HEK293 (cell line): ENCODE data around the gene TNIP1.

Experiments used
- CTCF ChIA-PET: fragments of 350-600 bp; formaldehyde crosslinking; extraction: SDS; loops from one replicate; lab custom pipeline; 2021; ENCODE audit warnings: antibody characterized with exemption; lab: Yijun Ruan, JAX
- POLR2A ChIA-PET: fragments of 300-600 bp; formaldehyde crosslinking; extraction: SDS; loops from one replicate; lab custom pipeline; 2020; ENCODE audit warnings: antibody characterized with exemption, inconsistent platforms; lab: Yijun Ruan, JAX
- H3K27ac ChIP-seq: fragments of 200-500 bp; sonication (Bioruptor generic); 2 replicates; pipeline ENCODE4 v1.5.1; 2014; ENCODE audit warnings: low read depth, low read length, control low read depth, inconsistent platforms; ENCODE audit errors: extremely low read depth
- H3K36me3 ChIP-seq, 2 experiments: fragments of 200-500 bp in 1 of 2; sonication (Bioruptor generic) in 1 of 2; 1 replicate in 1 of 2; 2 replicates in 1 of 2; pipeline ENCODE4 v1.5.1; 2014 to 2017; ENCODE audit warnings: inconsistent platforms in 2 of 2, low read length in 2 of 2; ENCODE audit not compliant: control insufficient read depth in 2 of 2, insufficient read depth in 1 of 2
- H3K4me1 ChIP-seq: fragments of 200-500 bp; sonication (Bioruptor generic); 2 replicates; pipeline ENCODE4 v1.5.1; 2014; ENCODE audit warnings: mild to moderate bottlenecking, low read length, inconsistent platforms; ENCODE audit not compliant: control insufficient read depth, insufficient read depth
- H3K4me3 ChIP-seq: 2 replicates; pipeline ENCODE4 v1.5.1; 2011; ENCODE audit warnings: low read depth, mild to moderate bottlenecking, control low read depth, low read length, moderate library complexity
- H3K9me3 ChIP-seq: fragments of 200-500 bp; sonication (Bioruptor generic); 2 replicates; pipeline ENCODE4 v1.5.1; 2014; ENCODE audit warnings: low read depth, low read length, inconsistent platforms; ENCODE audit not compliant: control insufficient read depth, insufficient read depth
- AEBP2 ChIP-seq: fragments of 450-650 bp; formaldehyde crosslinking; IDR thresholded peaks from 2 replicates; pipeline ENCODE4 v1.5.1; 2016; ENCODE audit warnings: missing biosample characterization, missing genetic modification characterization, borderline replicate concordance
- GLIS2 ChIP-seq: fragments of 450-650 bp; formaldehyde crosslinking; IDR thresholded peaks from 2 replicates; pipeline ENCODE4 v1.5.1; 2016; ENCODE audit warnings: missing biosample characterization, missing genetic modification characterization
- HOXC10 ChIP-seq: sonication (generic); formaldehyde crosslinking; IDR thresholded peaks from 2 replicates; pipeline ENCODE4 v1.8.1; 2023; ENCODE audit warnings: mild to moderate bottlenecking, missing genetic modification reagents
- PRDM10 ChIP-seq: fragments of 450-650 bp; formaldehyde crosslinking; IDR thresholded peaks from 2 replicates; pipeline ENCODE4 v1.5.1; 2016; ENCODE audit warnings: missing biosample characterization, missing genetic modification characterization
- YY1 ChIP-seq: fragments of 450-650 bp; formaldehyde crosslinking; IDR thresholded peaks from 2 replicates; pipeline ENCODE4 v1.5.1; 2018; ENCODE audit warnings: missing biosample characterization, missing genetic modification characterization
- ZBTB21 ChIP-seq: fragments of 450-650 bp; formaldehyde crosslinking; IDR thresholded peaks from 2 replicates; pipeline ENCODE4 v1.5.1; 2017; ENCODE audit warnings: missing biosample characterization, missing genetic modification characterization
- ZBTB8A ChIP-seq: fragments of 450-650 bp; formaldehyde crosslinking; IDR thresholded peaks from 2 replicates; pipeline ENCODE4 v1.5.1; 2016; ENCODE audit warnings: missing biosample characterization, missing genetic modification characterization
- ZNF112 ChIP-seq: fragments of 450-650 bp; formaldehyde crosslinking; IDR thresholded peaks from 2 replicates; pipeline ENCODE4 v1.5.0; 2017; ENCODE audit warnings: missing biosample characterization, missing genetic modification characterization
- ZNF488 ChIP-seq: fragments of 450-650 bp; formaldehyde crosslinking; IDR thresholded peaks from 2 replicates; pipeline ENCODE4 v1.5.1; 2016; ENCODE audit warnings: missing biosample characterization, missing genetic modification characterization
- ZNF521 ChIP-seq: fragments of 450-650 bp; formaldehyde crosslinking; IDR thresholded peaks from 2 replicates; pipeline ENCODE4 v1.5.1; 2017; ENCODE audit warnings: missing biosample characterization, mild to moderate bottlenecking, missing genetic modification characterization
- ZNF596 ChIP-seq: fragments of 450-650 bp; IDR thresholded peaks from 2 replicates; pipeline ENCODE4 v1.5.0; 2018; ENCODE audit warnings: missing biosample characterization, mild to moderate bottlenecking, missing genetic modification characterization, moderate library complexity
- ZNF658 ChIP-seq: fragments of 450-650 bp; formaldehyde crosslinking; IDR thresholded peaks from 2 replicates; pipeline ENCODE4; 2016; ENCODE audit warnings: missing biosample characterization, missing genetic modification characterization
- ZNF670 ChIP-seq: fragments of 450-650 bp; formaldehyde crosslinking; IDR thresholded peaks from 2 replicates; pipeline ENCODE4 v1.5.1; 2016; ENCODE audit warnings: missing biosample characterization, missing genetic modification characterization, low read depth
- ZNF830 ChIP-seq: fragments of 450-650 bp; IDR thresholded peaks from 2 replicates; pipeline ENCODE4 v1.5.0; 2018; ENCODE audit warnings: missing biosample characterization, missing genetic modification characterization, low read depth, mild to moderate bottlenecking, moderate library complexity
- ZNF837 ChIP-seq: fragments of 450-650 bp; formaldehyde crosslinking; IDR thresholded peaks from 2 replicates; pipeline ENCODE4 v1.5.1; 2016; ENCODE audit warnings: missing biosample characterization, missing genetic modification characterization
- ZSCAN18 ChIP-seq: fragments of 450-650 bp; formaldehyde crosslinking; IDR thresholded peaks from 2 replicates; pipeline ENCODE4 v1.5.1; 2016; ENCODE audit warnings: missing biosample characterization, missing genetic modification characterization

The TNIP1 gene

GRCh38 chr5:151052836-151053235, 28.0 kb downstream of the TNIP1 start:
- ChIA-PET POLR2A (interaction anchor here (0.6 to 0.7 kb wide), 2 partner anchors 120 to 693 kb away, joined by 5 to 7 read pairs; no protein-coding TSS in a partner anchor), CTCF (interaction anchor here (0.6 to 8.3 kb wide), 20 partner anchors 10 to 886 kb away, joined by 3 to 247 read pairs (median 7); no protein-coding TSS in a partner anchor)
- no peaks in the 10 kb centered on the region for H3K4me1 ChIP-seq
- no peak overlapping the region for H3K27ac ChIP-seq
- TF ChIP-seq ZNF830 (tag by site-specific recombination), result no peak
- no peak for TF ChIP-seq YY1 (tag by site-specific recombination)
- no peak for TF ChIP-seq ZNF658
- TF ChIP-seq ZNF837 (tag by site-specific recombination), result no peak
- TF ChIP-seq ZSCAN18 (tag by site-specific recombination), result no peak
- no peak for TF ChIP-seq ZBTB21 (tag by site-specific recombination)
- no peak for TF ChIP-seq ZNF596 (tag by site-specific recombination)
- TF ChIP-seq ZNF670 (tag by site-specific recombination), result no peak
- no peak for TF ChIP-seq ZBTB8A
- no peak for TF ChIP-seq ZNF521 (tag by site-specific recombination)
- TF ChIP-seq HOXC10, result no peak
- TF ChIP-seq PRDM10 (tag by site-specific recombination), result no peak
- no peak for TF ChIP-seq ZNF112 (tag by site-specific recombination)
- no peak for TF ChIP-seq ZNF488
- no peak for TF ChIP-seq AEBP2
- peaks cover 18 to 77% of the 10 kb centered on the region in 2 experiments; a peak in 2 of 3 replicates for H3K36me3 ChIP-seq
- no peak overlapping the region for H3K4me3 ChIP-seq
- no peaks in the 10 kb centered on the region for H3K9me3 ChIP-seq

- H3K27ac ChIP-seq, result no peak overlapping the region
- TF ChIP-seq ZNF830 (tag by site-specific recombination) (no peak), GLIS2 (tag by site-specific recombination) (0 out of 2 replicates have a peak, but pooled peaks have one; percentile 14), ZNF488 (no peak)
- H3K4me3 ChIP-seq, result no peak overlapping the region
- no peaks in the 10 kb centered on the region for H3K9me3 ChIP-seq
- ChIA-PET POLR2A (no interaction called here), CTCF (interaction anchor here (0.6 to 8.3 kb wide), 39 partner anchors 10 to 887 kb away, joined by 3 to 247 read pairs (median 4); partner anchors contain the start of genes GPX3 and TNIP1)
- H3K36me3 ChIP-seq, result peaks cover 16 to 81% of the 10 kb centered on the region in 2 experiments; a peak in 2 of 3 replicates
- H3K4me1 ChIP-seq, result no peaks in the 10 kb centered on the region
Observed at GRCh38 chr5:151051931-151052608, 28.8 kb downstream of the TNIP1 start.
